ENCODE data around the gene C3orf52. TPM values are rescaled to one million over a fixed set of nuclear protein-coding genes. Genes with fewer than 3 reads are reported as not detected.

Gene C3orf52
- total RNA-seq, 5 donors from 2014 or later (not counting 1 experiment from before 2014, with no cell fraction given) = 0.95 to 2.2 (median 1.5) TPM

GRCh38 chr3:112115161-112115739 lies 29.1 kb downstream of the C3orf52 start:
- no peaks in the 10 kb centered on the region for H3K36me3 ChIP-seq (ENCODE audit: control insufficient read depth in 2 of 2, extremely low read depth in 1 of 2, insufficient read depth in 1 of 2, low read length in 1 of 2)
- Mint-ChIP-seq H3K27ac (peak overlapping the region in 1 of 2 donors; percentile 49), H3K4me1 (peaks cover 33 to 44% (median 34%) of the 10 kb centered on the region in 3 donors), H3K9me3 (no peaks in the 10 kb centered on the region), H3K36me3 (no peaks in the 10 kb centered on the region), H3K4me3 (no peak overlapping the region), H3K27me3 (no peaks in the 10 kb centered on the region)
- DNase-seq (no peak), ATAC-seq (replicated peaks in 1 of 4) (no peak)
- no peaks in the 10 kb centered on the region for H3K9me3 ChIP-seq
- H3K4me3 ChIP-seq (ENCODE audit: control insufficient read depth in 1 of 2, extremely low read depth in 1 of 2, low read length in 1 of 2) = no peak overlapping the region
- H3K27ac ChIP-seq (ENCODE audit: low read length) = no peak overlapping the region
- no peaks in the 10 kb centered on the region for H3K27me3 ChIP-seq (replicated peaks in 1 of 2; ENCODE audit: control insufficient read depth in 2 of 2, extremely low read depth in 1 of 2, insufficient read depth in 2 of 2, low read length in 1 of 2)
- 78% methylated on average over 5 of the region's 6 CpGs for WGBS (ENCODE audit: insufficient coverage)
- ChIA-PET CTCF (interaction anchor here in 1 of 2 donors (0.6 kb wide), 1 partner anchor 419 kb away, joined by 3 read pairs; no protein-coding TSS in a partner anchor), POLR2A (no interaction called here)
- H3K4me1 ChIP-seq (ENCODE audit: control insufficient read depth in 1 of 2, extremely low read depth in 1 of 2, insufficient read depth in 2 of 2, low read length in 2 of 2) = peaks cover 10 to 25% of the 10 kb centered on the region in 2 experiments

- H3K9me3 ChIP-seq = no peaks in the 10 kb centered on the region
- Mint-ChIP-seq H3K27me3 (no peaks in the 10 kb centered on the region), H3K27ac (peak overlapping the region in 1 of 2 donors; percentile 75), H3K9me3 (no peaks in the 10 kb centered on the region), H3K4me1 (peaks cover 39 to 49% (median 40%) of the 10 kb centered on the region in 3 donors), H3K36me3 (no peaks in the 10 kb centered on the region), H3K4me3 (no peak overlapping the region)
- H3K4me3 ChIP-seq (ENCODE audit: control insufficient read depth in 1 of 2, extremely low read depth in 1 of 2, low read length in 1 of 2) = no peak overlapping the region
- H3K36me3 ChIP-seq (ENCODE audit: control insufficient read depth in 2 of 2, extremely low read depth in 1 of 2, insufficient read depth in 1 of 2, low read length in 1 of 2) = no peaks in the 10 kb centered on the region
- no peak overlapping the region for H3K27ac ChIP-seq (ENCODE audit: low read length)
- H3K4me1 ChIP-seq (ENCODE audit: control insufficient read depth in 1 of 2, extremely low read depth in 1 of 2, insufficient read depth in 2 of 2, low read length in 2 of 2) = peaks cover 10 to 30% of the 10 kb centered on the region in 2 experiments
- ChIA-PET POLR2A (no interaction called here), CTCF (interaction anchor here in 1 of 2 donors (0.6 kb wide), 1 partner anchor 418 kb away, joined by 3 read pairs; no protein-coding TSS in a partner anchor)
- DNase-seq (no peak), ATAC-seq (replicated peaks in 1 of 4) (no peak)
- WGBS (ENCODE audit: insufficient coverage) = 40% methylated on average over 2 of the region's 6 CpGs
- H3K27me3 ChIP-seq (replicated peaks in 1 of 2; ENCODE audit: control insufficient read depth in 2 of 2, extremely low read depth in 1 of 2, insufficient read depth in 2 of 2, low read length in 1 of 2) = no peaks in the 10 kb centered on the region
Measured at GRCh38 chr3:112115806-112116383, 29.7 kb downstream of the C3orf52 start.

- WGBS (ENCODE audit: insufficient coverage) = 64% methylated on average over 4 of the region's 13 CpGs
- Mint-ChIP-seq H3K27ac (peak overlapping the region; percentile 1 to 49), H3K4me3 (peak overlapping the region in 2 of 3 donors; percentile 4 to 36), H3K27me3 (no peaks in the 10 kb centered on the region), H3K4me1 (peaks cover 46 to 56% (median 49%) of the 10 kb centered on the region in 3 donors), H3K9me3 (no peaks in the 10 kb centered on the region), H3K36me3 (no peaks in the 10 kb centered on the region)
- no peak overlapping the region for H3K4me3 ChIP-seq (ENCODE audit: control insufficient read depth in 1 of 2, extremely low read depth in 1 of 2, low read length in 1 of 2)
- no peaks in the 10 kb centered on the region for H3K9me3 ChIP-seq
- ATAC-seq (replicated peaks in 1 of 4) = no peak
- DNase-seq = no peak
- H3K36me3 ChIP-seq (ENCODE audit: control insufficient read depth in 2 of 2, extremely low read depth in 1 of 2, insufficient read depth in 1 of 2, low read length in 1 of 2) = peaks cover 0 to 1% of the 10 kb centered on the region in 2 donors
- CTCF ChIA-PET = interaction anchor here (0.5 to 1.5 kb wide), 6 partner anchors 11 to 395 kb away, joined by 3 to 6 read pairs (median 4); no protein-coding TSS in a partner anchor
- H3K27me3 ChIP-seq (replicated peaks in 1 of 2; ENCODE audit: control insufficient read depth in 2 of 2, extremely low read depth in 1 of 2, insufficient read depth in 2 of 2, low read length in 1 of 2) = no peaks in the 10 kb centered on the region
- no peak overlapping the region for H3K27ac ChIP-seq (ENCODE audit: low read length)
- POLR2A ChIA-PET = no interaction called here
- H3K4me1 ChIP-seq (ENCODE audit: control insufficient read depth in 1 of 2, extremely low read depth in 1 of 2, insufficient read depth in 2 of 2, low read length in 2 of 2) = peaks cover 11 to 38% of the 10 kb centered on the region in 2 experiments
Measured at GRCh38 chr3:112116748-112117186, 30.6 kb downstream of the C3orf52 start.

- no peak overlapping the region for H3K4me3 Mint-ChIP-seq
- no peaks in the 10 kb centered on the region for H3K9me3 Mint-ChIP-seq
- CTCF ChIA-PET = interaction anchor here (0.5 to 1.5 kb wide), 7 partner anchors 10 to 535 kb away, joined by 3 to 6 read pairs (median 3); no protein-coding TSS in a partner anchor
Measured at GRCh38 chr3:112117415-112117814, 31.2 kb downstream of the C3orf52 start.

GRCh38 chr3:112117841-112118571 lies 31.8 kb downstream of the C3orf52 start:
- H3K4me1 ChIP-seq (ENCODE audit: control insufficient read depth in 1 of 2, extremely low read depth in 1 of 2, insufficient read depth in 2 of 2, low read length in 2 of 2) = peaks cover 12 to 38% of the 10 kb centered on the region in 2 experiments
- POLR2A ChIA-PET = no interaction called here
- WGBS (ENCODE audit: insufficient coverage) = 100% methylated on average over 1 of the region's 4 CpGs

More at GRCh38 chr3:112117415-112117814, 31.2 kb downstream of the C3orf52 start:
- Histone ChIP-seq H3K4me1 (ENCODE audit: control insufficient read depth in 1 of 2, extremely low read depth in 1 of 2, insufficient read depth in 2 of 2, low read length in 2 of 2) (peaks cover 12 to 38% of the 10 kb centered on the region in 2 experiments), H3K4me3 (ENCODE audit: control insufficient read depth in 1 of 2, extremely low read depth in 1 of 2, low read length in 1 of 2) (no peak overlapping the region), H3K27me3 (replicated peaks in 1 of 2; ENCODE audit: control insufficient read depth in 2 of 2, extremely low read depth in 1 of 2, insufficient read depth in 2 of 2, low read length in 1 of 2) (no peaks in the 10 kb centered on the region), H3K36me3 (ENCODE audit: control insufficient read depth in 2 of 2, extremely low read depth in 1 of 2, insufficient read depth in 1 of 2, low read length in 1 of 2) (peaks cover 0 to 3% of the 10 kb centered on the region in 2 donors), H3K27ac (ENCODE audit: low read length) (no peak overlapping the region), H3K9me3 (no peaks in the 10 kb centered on the region)
- H3K27me3 Mint-ChIP-seq = no peaks in the 10 kb centered on the region
- no peak for DNase-seq
- POLR2A ChIA-PET = no interaction called here
- peaks cover 48 to 59% (median 55%) of the 10 kb centered on the region in 3 donors for H3K4me1 Mint-ChIP-seq
- WGBS (ENCODE audit: insufficient coverage) = no CpG with 5 or more reads among the region's 1 CpG
- no peak for ATAC-seq (replicated peaks in 1 of 4)
- peaks cover 3% of the 10 kb centered on the region for H3K36me3 Mint-ChIP-seq
- H3K27ac Mint-ChIP-seq = peak overlapping the region in 1 of 2 donors; percentile 49

More at GRCh38 chr3:112117841-112118571, 31.8 kb downstream of the C3orf52 start:
- Mint-ChIP-seq H3K4me1 (peaks cover 48 to 64% (median 61%) of the 10 kb centered on the region in 3 donors), H3K4me3 (no peak overlapping the region), H3K27me3 (no peaks in the 10 kb centered on the region), H3K36me3 (peaks cover 9% of the 10 kb centered on the region), H3K9me3 (no peaks in the 10 kb centered on the region), H3K27ac (peak overlapping the region; percentile 29 to 49)
- ATAC-seq (replicated peaks in 1 of 4) (no peak), DNase-seq (peak in 1 of 35 experiments; percentile 35)
- no peak overlapping the region for H3K27ac ChIP-seq (ENCODE audit: low read length)
- no peaks in the 10 kb centered on the region for H3K27me3 ChIP-seq (replicated peaks in 1 of 2; ENCODE audit: control insufficient read depth in 2 of 2, extremely low read depth in 1 of 2, insufficient read depth in 2 of 2, low read length in 1 of 2)
- H3K4me3 ChIP-seq (ENCODE audit: control insufficient read depth in 1 of 2, extremely low read depth in 1 of 2, low read length in 1 of 2) = no peak overlapping the region
- no peaks in the 10 kb centered on the region for H3K9me3 ChIP-seq
- peaks cover 0 to 7% of the 10 kb centered on the region in 2 donors for H3K36me3 ChIP-seq (ENCODE audit: control insufficient read depth in 2 of 2, extremely low read depth in 1 of 2, insufficient read depth in 1 of 2, low read length in 1 of 2)
- CTCF ChIA-PET = interaction anchor here (0.6 to 1.5 kb wide), 4 partner anchors 9 to 534 kb away, joined by 3 to 6 read pairs (median 3); no protein-coding TSS in a partner anchor
